ENCODE data around the gene TTC33. TPM values are rescaled to one million over a fixed set of nuclear protein-coding genes. Genes with fewer than 3 reads are reported as not detected.

TTC33 gene
- total RNA-seq, 4 donors from 2014 or later = 11.7 to 22.0 (median 17.7) TPM

- TF ChIP-seq CTCF (IDR thresholded peaks at IDR 0.05; ENCODE audit: low read depth) = no peak
Observed at GRCh38 chr5:40649463-40650030, 106.2 kb downstream of the TTC33 start.

- no peak for TF ChIP-seq CTCF (IDR thresholded peaks at IDR 0.05; ENCODE audit: low read depth)
Observed at GRCh38 chr5:40648150-40648549, 107.6 kb downstream of the TTC33 start.

- TF ChIP-seq CTCF (IDR thresholded peaks at IDR 0.05; ENCODE audit: low read depth) = no peak
Observed at GRCh38 chr5:40646266-40646665, 109.5 kb downstream of the TTC33 start.

- TF ChIP-seq CTCF (IDR thresholded peaks at IDR 0.05; ENCODE audit: low read depth) = no peak
Observed at GRCh38 chr5:40634593-40634992, 121.2 kb downstream of the TTC33 start.

- TF ChIP-seq CTCF (IDR thresholded peaks at IDR 0.05; ENCODE audit: low read depth) = no peak
Observed at GRCh38 chr5:40634154-40634553, 121.6 kb downstream of the TTC33 start.

GRCh38 chr5:40631236-40631635 lies 124.5 kb downstream of the TTC33 start:
- TF ChIP-seq CTCF (IDR thresholded peaks at IDR 0.05; ENCODE audit: low read depth) = no peak

- no peak for TF ChIP-seq CTCF (IDR thresholded peaks at IDR 0.05; ENCODE audit: low read depth)
Observed at GRCh38 chr5:40630126-40630525, 125.6 kb downstream of the TTC33 start.

All from subcutaneous adipose tissue (tissue), 4 donors.